Measurements from ENCODE around the gene SH3PXD2A. TPM values are rescaled to one million over a fixed set of nuclear protein-coding genes. Genes with fewer than 3 reads are reported as not detected.

Gene SH3PXD2A
- total RNA-seq, 2 experiments from 2014 or later, result 6.9 to 7.0 TPM

DNA sequence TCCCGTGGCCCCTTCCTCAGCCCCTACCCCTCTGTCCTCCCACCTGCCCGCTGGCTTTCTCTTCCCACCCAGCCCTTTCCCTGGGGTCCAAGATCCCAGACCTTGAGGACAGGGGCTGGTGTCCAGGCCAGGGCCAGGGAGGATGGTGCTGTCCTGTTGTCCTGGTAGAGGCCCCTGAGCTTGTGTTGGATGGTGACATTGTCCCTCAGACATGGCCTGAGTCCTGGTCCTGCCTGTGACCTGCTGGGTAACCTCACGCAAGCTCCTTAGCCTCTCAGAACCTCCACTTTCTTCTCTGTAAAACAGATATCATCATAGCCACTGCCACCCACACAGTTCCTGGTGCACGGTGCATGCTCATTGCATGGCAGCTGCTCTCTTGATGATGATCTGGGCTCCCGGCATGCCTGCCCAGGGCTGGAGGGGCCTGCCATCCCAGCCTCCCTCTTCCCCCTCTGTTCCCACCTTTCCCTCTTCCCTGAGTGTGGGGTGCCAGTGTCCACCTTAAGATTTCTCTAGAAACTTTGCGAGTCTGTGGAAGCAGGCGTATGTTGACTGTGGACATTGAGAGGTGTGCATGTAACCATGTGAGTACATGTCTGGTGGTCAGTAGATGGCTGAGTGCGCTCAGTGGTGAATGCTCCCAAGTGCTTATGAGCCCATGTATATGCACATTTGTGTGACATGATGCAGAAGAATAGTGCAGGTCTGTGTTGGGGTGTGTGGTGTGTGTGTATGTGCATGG lies 301.5 kb downstream of the SH3PXD2A start:
- H3K27ac Mint-ChIP-seq, result no peak overlapping the region
- Histone ChIP-seq H3K27ac (ENCODE audit: low read depth in 1 of 2, low read length in 2 of 2) (no peak overlapping the region), H3K27me3 (ENCODE audit: control insufficient read depth in 1 of 2, insufficient read depth in 2 of 2, low read length in 2 of 2) (peaks cover 5 to 10% of the 10 kb centered on the region in 2 experiments), H3K4me1 (ENCODE audit: insufficient read depth, low read length) (peaks cover 25% of the 10 kb centered on the region), H3K9me3 (ENCODE audit: control insufficient read depth in 1 of 2, insufficient read depth in 1 of 2, low read length in 2 of 2) (no peaks in the 10 kb centered on the region), H3K4me3 (ENCODE audit: low read length) (no peak overlapping the region), H3K36me3 (ENCODE audit: insufficient read depth, low read length) (no peaks in the 10 kb centered on the region)
- ChIA-PET POLR2A (no interaction called here), CTCF (no interaction called here)
- peaks cover 14% of the 10 kb centered on the region for H3K4me1 Mint-ChIP-seq (ENCODE audit: low read depth)
- no peaks in the 10 kb centered on the region for H3K9me3 Mint-ChIP-seq
- H3K27me3 Mint-ChIP-seq, result peaks cover 20% of the 10 kb centered on the region
- intact Hi-C loops (cut with DNase I, micrococcal nuclease), result no loop called here
- peak; percentile 25 for ATAC-seq (ENCODE audit: poor library complexity)
- H3K36me3 Mint-ChIP-seq (ENCODE audit: low read depth), result no peaks in the 10 kb centered on the region
- no peak for DNase-seq
- TF ChIP-seq, protein P1, sequence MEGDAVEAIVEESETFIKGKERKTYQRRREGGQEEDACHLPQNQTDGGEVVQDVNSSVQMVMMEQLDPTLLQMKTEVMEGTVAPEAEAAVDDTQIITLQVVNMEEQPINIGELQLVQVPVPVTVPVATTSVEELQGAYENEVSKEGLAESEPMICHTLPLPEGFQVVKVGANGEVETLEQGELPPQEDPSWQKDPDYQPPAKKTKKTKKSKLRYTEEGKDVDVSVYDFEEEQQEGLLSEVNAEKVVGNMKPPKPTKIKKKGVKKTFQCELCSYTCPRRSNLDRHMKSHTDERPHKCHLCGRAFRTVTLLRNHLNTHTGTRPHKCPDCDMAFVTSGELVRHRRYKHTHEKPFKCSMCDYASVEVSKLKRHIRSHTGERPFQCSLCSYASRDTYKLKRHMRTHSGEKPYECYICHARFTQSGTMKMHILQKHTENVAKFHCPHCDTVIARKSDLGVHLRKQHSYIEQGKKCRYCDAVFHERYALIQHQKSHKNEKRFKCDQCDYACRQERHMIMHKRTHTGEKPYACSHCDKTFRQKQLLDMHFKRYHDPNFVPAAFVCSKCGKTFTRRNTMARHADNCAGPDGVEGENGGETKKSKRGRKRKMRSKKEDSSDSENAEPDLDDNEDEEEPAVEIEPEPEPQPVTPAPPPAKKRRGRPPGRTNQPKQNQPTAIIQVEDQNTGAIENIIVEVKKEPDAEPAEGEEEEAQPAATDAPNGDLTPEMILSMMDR (IDR thresholded peaks at IDR 0.05), result no peak
- H3K4me3 Mint-ChIP-seq, result peak overlapping the region; percentile 73

DNA sequence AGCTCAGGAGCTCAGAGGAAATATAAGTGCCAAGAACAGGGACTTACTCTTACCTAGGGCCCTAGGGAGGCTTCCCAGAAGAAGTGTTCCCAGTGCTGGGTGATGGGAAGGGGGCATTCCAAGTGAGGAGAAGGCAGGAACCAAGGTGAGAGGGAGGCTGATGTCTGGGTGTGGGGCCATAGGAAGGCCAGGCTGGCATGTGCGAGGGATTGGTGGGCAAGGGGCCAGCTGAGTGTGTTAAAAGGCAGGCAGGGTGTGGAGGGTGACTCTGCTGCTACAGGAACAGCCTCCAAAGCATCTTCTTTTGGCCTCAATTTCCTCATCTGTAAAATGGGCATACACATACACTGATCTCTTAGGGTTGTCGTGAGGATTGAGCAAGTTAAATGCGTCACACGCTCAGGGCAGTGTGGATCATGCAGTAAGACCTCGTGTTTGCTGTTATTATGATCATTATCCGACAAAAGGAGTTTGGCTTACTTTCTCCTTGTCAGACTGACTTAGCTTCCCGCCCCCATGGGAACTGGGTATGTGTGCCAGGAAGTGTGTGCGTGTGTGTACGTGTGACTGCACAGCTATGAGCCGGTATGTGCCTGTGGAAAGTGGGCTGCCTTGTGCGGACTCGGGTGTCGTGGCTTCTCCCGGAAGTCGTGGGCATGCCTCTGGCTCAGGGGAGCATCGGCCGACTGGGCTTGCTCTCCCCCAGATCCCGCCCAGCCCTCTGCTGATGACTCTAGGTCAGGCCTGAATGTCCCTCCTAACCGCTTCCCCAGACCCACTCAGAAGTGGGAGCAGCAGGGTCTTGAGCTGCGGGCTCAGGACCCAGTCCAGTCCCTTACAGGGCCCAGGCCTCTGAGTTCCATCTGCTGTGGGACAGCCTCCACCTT lies 302.3 kb downstream of the SH3PXD2A start:
- ChIA-PET CTCF (no interaction called here), POLR2A (no interaction called here)
- DNase-seq (no peak), ATAC-seq (ENCODE audit: poor library complexity) (no peak)
- TF ChIP-seq, protein P1 (IDR thresholded peaks at IDR 0.05), result no peak
- Mint-ChIP-seq H3K36me3 (ENCODE audit: low read depth) (no peaks in the 10 kb centered on the region), H3K9me3 (no peaks in the 10 kb centered on the region), H3K4me1 (ENCODE audit: low read depth) (peaks cover 14% of the 10 kb centered on the region), H3K27me3 (peaks cover 17% of the 10 kb centered on the region), H3K4me3 (peak overlapping the region; percentile 26), H3K27ac (no peak overlapping the region)
- Histone ChIP-seq H3K4me3 (ENCODE audit: low read length) (no peak overlapping the region), H3K36me3 (ENCODE audit: insufficient read depth, low read length) (no peaks in the 10 kb centered on the region), H3K9me3 (ENCODE audit: control insufficient read depth in 1 of 2, insufficient read depth in 1 of 2, low read length in 2 of 2) (no peaks in the 10 kb centered on the region), H3K4me1 (ENCODE audit: insufficient read depth, low read length) (peaks cover 25% of the 10 kb centered on the region), H3K27me3 (ENCODE audit: control insufficient read depth in 1 of 2, insufficient read depth in 2 of 2, low read length in 2 of 2) (peaks cover 5 to 7% of the 10 kb centered on the region in 2 experiments), H3K27ac (ENCODE audit: low read depth in 1 of 2, low read length in 2 of 2) (no peak overlapping the region)
- intact Hi-C loops (cut with DNase I, micrococcal nuclease), result no loop called here

DNA sequence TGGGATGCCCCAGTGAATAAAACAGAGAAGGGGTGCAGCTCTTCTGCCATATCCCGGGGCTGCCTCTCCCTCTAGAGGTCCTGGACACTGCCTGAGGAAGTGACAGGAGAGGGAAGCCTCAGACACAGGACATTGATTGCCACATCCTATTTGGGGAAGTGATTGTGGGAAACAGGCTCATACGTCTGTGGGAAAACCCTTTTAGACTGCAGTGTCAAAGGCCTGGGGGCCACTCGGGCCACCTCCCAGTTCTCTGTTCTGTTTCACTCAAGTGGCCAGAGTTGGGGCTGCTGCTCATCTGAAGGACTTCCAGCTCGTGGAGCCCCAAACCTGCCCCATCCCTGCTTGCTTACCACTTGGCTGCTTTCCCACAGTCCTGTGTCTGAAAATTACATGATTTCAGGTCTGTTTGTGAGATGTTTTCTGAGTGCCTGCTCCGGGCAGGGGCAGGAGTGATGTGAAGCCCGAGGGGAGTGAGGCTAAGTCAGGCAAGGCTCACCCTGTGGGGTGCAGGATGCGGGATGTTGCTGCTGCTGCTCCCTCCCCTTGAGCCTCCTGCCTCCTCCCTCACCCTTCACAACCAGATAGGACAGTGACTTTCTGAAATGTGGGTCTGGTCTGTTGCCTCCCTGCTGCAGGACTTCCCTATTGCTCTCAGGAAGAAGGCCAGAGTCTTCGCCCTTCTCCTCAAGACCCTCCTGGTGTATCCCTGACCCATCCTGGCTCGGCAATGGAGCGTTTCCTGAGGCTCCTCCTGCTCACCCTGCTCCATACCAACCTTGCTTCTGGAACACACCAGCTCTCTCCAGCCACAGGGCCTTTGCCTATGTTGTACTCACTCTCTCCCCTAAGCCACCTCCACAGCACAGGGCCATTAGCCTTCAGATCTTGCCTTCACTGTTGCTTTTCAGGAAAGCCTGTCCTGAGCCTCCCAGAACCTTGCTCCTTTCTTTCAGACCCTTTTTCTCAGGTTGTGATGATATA lies 303.5 kb downstream of the SH3PXD2A start:
- peaks cover 25% of the 10 kb centered on the region for H3K4me1 ChIP-seq (ENCODE audit: insufficient read depth, low read length)
- H3K4me3 Mint-ChIP-seq, result no peak overlapping the region
- peaks cover 14% of the 10 kb centered on the region for H3K27me3 Mint-ChIP-seq
- no peak for ATAC-seq (ENCODE audit: poor library complexity)
- H3K27me3 ChIP-seq (ENCODE audit: control insufficient read depth in 1 of 2, insufficient read depth in 2 of 2, low read length in 2 of 2), result peaks cover 5 to 7% of the 10 kb centered on the region in 2 experiments
- peak in 3 of 14 experiments; percentile 13 to 68 (median 61) for DNase-seq
- no peaks in the 10 kb centered on the region for H3K36me3 Mint-ChIP-seq (ENCODE audit: low read depth)
- H3K4me3 ChIP-seq (ENCODE audit: low read length), result no peak overlapping the region
- H3K27ac Mint-ChIP-seq, result no peak overlapping the region
- H3K9me3 Mint-ChIP-seq, result no peaks in the 10 kb centered on the region
- CTCF ChIA-PET, result no interaction called here
- H3K27ac ChIP-seq (ENCODE audit: low read depth in 1 of 2, low read length in 2 of 2), result no peak overlapping the region
- POLR2A ChIA-PET, result no interaction called here
- H3K9me3 ChIP-seq (ENCODE audit: control insufficient read depth in 1 of 2, insufficient read depth in 1 of 2, low read length in 2 of 2), result no peaks in the 10 kb centered on the region
- peaks cover 14% of the 10 kb centered on the region for H3K4me1 Mint-ChIP-seq (ENCODE audit: low read depth)
- TF ChIP-seq, protein P1 (IDR thresholded peaks at IDR 0.05), result no peak
- intact Hi-C loops (cut with DNase I, micrococcal nuclease), result no loop called here
- no peaks in the 10 kb centered on the region for H3K36me3 ChIP-seq (ENCODE audit: insufficient read depth, low read length)
